HG03064 (cell line): ENCODE data around the gene HECW1.
"Not testable (repeated sequence)": the region's sequence is repeated elsewhere in the genome, so short reads cannot be mapped to it uniquely, and the experiment has no call there.

Source experiments
- ATAC-seq: cut with Tn5 transposase; IDR thresholded peaks from one replicate; pipeline ENCODE4 v1.9.1; 2021; ENCODE audit warnings: low read depth; ENCODE audit not compliant: unreplicated experiment

HECW1 gene

GRCh38 chr7:43111630-43112458, 603 bp upstream of the HECW1 start:
- ATAC-seq, result no peak

DNA sequence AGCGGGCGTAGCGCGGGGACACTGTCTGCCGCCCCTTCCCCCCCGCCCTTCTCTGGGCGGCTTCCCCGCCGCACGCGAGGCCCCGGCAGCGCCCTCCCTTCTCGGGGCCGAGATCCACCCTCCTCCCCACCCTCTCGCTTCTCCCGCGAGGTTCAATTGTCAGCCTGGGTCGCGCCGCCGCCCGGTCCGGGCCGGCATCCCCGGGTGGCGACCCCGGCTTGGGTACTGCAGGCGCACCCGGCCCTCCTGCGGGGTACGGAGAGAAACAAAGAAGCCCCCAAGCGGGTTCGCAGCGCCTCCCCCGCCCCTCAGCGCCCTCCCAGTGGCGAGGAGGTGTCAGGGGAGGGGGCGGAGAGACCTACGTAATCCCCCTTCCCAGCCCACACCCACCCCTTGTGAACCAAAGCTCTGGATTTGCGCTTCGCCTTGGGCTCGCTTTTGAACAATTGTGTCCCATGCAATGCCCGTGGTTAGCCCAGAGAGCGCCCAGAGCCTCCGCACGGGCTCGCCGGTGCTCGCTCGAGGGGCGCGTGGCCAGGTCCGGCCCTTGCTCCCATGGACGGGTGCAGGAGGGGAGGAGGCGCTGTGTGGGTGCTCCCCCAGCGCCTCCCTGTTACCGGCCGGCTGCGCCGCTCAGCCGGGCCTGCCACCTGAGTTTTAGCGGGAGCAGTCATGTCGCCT, 634 bp downstream of the HECW1 start:
- ATAC-seq, result no peak

- ATAC-seq, result no peak
Observed at GRCh38 chr7:43113622-43114457, 1.4 kb downstream of the HECW1 start.

DNA sequence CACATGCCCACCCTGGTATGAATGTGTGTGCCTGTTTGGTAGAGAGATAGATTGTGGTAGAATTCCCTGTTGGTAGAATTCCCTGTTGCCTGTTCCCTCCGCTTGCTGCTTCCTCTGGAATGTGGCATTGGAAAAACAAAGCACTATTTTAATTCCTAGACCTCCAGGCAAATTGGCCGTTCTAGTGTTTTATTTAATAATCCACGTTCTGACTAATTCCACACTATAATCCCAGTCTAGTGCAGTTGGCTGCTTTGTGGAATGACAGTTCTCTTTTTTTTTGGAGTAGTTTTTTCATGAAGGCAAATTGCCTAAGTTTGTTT, 2.0 kb downstream of the HECW1 start:
- no peak for ATAC-seq

DNA sequence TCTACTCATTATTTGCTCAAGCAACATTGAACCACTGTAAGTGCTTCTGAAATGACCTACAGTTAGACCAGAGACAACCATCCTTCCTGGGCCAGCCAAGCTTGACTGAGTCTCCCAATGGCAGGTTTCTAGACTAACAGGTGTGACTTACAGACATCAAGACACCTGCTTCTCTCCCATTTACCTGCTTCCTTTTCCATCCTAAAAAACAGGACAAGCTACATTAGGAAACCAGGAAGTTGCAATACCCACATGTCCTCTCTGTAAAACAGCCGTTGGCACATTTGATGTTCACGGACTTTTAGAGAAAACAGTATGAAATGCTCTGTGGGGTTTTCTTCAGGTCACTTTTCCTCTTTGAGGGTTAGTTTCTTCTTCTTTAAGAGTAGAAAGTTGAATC, 4.0 kb downstream of the HECW1 start:
- ATAC-seq, result no peak

DNA sequence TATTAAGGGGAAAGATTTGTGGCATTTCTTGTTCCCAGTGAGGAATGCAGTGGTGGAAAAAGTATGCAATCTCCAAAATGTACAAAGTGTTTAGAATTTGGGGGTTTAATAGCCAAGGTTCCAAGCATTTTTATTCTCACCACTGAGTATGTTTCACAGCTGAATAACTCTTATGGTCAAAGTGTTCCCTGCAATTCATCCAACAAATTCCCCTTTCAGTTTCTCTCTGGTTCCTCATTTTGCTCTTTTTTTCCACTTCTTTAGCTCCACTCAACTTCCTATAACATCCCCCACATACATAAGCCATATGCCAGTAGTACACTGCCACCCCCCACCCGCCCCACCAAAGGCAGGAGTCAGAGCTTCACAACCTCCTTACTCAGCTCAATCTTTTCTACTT, 4.6 kb downstream of the HECW1 start:
- ATAC-seq, result no peak

DNA sequence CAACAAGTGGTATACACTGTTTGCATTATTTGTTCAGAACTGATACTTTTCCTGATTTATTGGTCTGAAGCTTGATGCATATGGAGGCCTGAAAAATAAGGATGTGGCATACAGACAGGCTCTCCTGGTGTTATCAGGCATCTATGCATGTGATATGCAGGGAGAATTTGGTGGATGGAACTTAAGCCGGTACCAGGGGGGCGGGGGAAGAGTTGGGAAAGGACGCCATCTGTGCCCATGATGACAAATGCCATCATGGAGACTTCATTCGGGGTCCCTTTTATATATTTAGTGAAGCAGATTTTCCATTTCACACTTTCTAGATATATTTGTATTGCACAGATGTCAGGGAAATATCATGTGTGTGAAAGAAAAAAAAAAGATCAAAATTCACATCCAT, 5.4 kb downstream of the HECW1 start:
- ATAC-seq, result no peak

DNA sequence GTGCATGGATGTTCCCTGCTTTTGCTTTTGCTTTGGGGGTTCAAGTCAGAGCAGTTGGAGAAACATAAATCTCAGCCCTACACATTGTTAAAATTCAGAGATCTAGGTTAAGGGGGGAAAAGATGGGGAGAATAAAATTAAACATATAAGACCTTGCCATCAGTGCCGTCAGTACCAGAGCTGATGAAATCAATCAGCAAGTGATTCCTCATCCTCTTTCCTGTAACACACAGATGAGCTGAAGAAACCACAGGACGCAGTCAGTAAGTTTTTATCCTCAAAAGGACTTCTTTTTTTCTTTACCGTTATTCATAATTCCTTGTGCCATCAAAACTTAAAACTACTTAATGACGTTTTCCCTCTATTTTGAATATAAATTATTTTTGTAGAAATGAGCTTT, 5.9 kb downstream of the HECW1 start:
- no peak for ATAC-seq

GRCh38 chr7:43119371-43120075, 7.1 kb downstream of the HECW1 start:
- no peak for ATAC-seq

DNA sequence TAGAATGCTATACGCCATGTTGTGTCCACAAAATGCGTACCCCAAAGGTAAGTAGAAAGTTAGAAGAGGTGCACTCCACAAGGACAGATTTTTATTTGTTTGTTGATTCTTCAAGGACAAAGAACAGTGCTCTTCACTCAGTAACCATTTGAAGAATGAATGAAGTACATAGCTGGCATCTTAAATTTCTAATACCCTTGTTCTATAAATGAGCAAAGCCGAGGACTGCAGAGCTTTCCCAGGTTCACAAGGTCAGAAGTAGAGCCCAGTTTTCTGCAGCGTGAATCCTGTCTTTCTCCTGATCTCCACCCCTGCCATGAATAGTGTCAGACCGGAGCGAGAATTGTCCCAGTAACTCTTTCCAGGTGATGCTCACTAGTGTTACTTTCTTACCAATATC, 9.5 kb downstream of the HECW1 start:
- no peak for ATAC-seq

DNA sequence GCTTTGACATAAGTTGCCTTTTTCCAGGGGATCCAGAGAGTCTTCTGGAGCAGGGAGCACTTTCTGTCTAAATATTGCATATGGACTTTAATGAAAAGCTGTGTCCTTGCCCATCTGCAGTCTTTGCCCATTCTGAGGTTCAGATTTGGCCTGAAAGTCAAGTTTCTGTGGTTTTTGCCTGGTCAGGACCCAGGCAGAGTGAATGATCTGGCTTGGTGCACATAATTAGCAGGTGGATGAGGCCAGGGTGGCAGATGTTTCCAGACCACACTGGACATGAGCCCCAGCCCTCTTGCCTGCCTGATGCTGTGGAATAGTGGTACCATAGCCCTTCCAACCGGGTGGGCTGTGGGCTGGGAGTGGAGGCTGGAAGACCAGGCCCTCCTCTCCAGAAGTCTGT, 11.0 kb downstream of the HECW1 start:
- no peak for ATAC-seq

DNA sequence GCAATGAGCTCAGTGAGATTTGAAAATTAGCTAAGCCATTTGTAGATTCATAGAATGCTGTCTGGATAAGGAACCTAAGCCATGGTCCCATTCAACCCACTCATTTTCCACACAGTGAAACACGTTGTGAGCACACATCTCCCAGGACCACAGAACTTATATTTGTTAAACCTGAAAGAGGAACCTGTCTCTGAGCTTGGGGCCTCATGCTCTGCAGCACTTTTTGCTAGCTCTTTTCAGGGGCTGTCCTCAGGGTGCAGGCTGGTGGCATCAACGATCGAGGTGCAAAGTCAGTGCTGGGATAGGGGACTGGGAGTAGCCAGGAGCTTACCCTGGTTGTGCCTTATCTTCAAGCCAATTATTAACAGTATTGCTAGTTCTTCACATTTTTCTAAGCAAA, 11.9 kb downstream of the HECW1 start:
- no peak for ATAC-seq

- ATAC-seq, result no peak
Observed at GRCh38 chr7:43130347-43130746, 17.9 kb downstream of the HECW1 start.

- ATAC-seq, result no peak
Observed at GRCh38 chr7:43135129-43135528, 22.7 kb downstream of the HECW1 start.

- no peak for ATAC-seq
Observed at GRCh38 chr7:43136064-43136463, 23.6 kb downstream of the HECW1 start.

GRCh38 chr7:43137121-43137744, 24.8 kb downstream of the HECW1 start:
- ATAC-seq, result not testable (repeated sequence)

DNA sequence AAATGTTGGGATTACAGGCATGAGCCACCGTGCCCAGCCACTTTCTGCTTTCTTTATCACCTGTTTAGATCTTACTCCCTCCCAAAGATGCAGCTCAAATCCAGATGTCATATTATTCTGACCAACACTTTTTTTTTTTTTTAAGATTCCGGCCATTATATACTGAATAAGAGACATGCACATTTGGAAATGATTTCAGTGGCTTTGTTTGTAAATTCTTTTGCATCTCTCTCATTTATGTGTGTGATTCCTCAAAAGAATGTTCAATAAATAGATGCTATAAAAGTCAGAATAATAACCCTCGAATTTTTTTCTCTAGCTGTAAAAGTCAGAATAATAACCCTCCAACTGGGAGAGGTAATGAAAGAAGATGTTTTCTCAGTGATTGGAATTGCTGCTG, 25.4 kb downstream of the HECW1 start:
- ATAC-seq, result no peak

- no peak for ATAC-seq
Observed at GRCh38 chr7:43138710-43139109, 26.3 kb downstream of the HECW1 start.

- no peak for ATAC-seq
Observed at GRCh38 chr7:43139137-43139536, 26.7 kb downstream of the HECW1 start.

DNA sequence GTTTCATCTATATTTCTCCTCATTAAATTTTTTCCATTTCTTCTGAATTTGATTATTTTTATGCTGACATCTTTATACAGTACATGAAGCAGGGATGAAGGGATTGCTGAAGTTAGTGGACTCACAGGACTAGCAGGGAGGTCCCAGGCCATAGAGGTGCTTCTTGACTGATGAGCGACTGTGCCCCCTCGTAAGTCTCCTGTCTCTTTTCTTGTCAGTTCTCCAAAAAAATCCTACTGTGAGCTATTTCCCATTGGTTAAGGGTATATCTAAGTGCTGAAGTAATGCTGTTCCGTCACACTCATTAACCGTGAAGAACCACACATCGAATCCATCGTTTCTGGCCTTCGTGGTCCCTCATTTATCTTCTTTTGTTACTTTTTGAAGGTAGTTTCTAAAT, 27.7 kb downstream of the HECW1 start:
- ATAC-seq, result no peak
